Measurements from ENCODE around the gene RTF2. TPM values are rescaled to one million over a fixed set of nuclear protein-coding genes. Genes with fewer than 3 reads are reported as not detected.
"Not testable (repeated sequence)": the region's sequence is repeated elsewhere in the genome, so short reads cannot be mapped to it uniquely, and the experiment has no call there.

Gene RTF2
- polyA plus RNA-seq, 1 donor, result 128 TPM

DNA sequence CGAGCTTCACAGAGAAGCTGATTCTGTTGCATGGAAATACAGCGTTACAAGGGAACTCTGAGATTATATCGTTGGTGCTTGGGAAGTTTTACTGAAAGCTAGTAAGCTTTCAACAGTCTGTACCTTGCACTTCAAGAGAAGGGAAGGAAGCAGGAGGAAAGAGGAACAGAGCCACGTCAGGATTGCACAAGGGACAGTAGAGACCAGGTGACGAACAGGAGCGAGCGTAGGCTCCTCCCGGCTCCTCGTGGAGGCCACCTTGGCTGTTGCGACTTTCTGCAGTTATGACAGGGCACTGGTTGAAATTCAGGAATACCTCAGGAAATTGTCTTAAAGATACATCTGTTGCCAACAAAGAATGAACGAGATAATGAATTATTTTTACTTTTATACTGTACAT lies 18.8 kb downstream of the RTF2 start:
- DNase-seq, result no peak

GRCh38 chr20:56488566-56488965 lies 20.1 kb downstream of the RTF2 start:
- no peak for DNase-seq

GRCh38 chr20:56501116-56501515 lies 32.7 kb downstream of the RTF2 start:
- no peak for DNase-seq

GRCh38 chr20:56503916-56504315 lies 35.5 kb downstream of the RTF2 start:
- DNase-seq, result no peak

- no peak for DNase-seq
Observed at GRCh38 chr20:56504373-56505005, 36.1 kb downstream of the RTF2 start.

GRCh38 chr20:56506103-56506502 lies 37.7 kb downstream of the RTF2 start:
- DNase-seq, result no peak

DNA sequence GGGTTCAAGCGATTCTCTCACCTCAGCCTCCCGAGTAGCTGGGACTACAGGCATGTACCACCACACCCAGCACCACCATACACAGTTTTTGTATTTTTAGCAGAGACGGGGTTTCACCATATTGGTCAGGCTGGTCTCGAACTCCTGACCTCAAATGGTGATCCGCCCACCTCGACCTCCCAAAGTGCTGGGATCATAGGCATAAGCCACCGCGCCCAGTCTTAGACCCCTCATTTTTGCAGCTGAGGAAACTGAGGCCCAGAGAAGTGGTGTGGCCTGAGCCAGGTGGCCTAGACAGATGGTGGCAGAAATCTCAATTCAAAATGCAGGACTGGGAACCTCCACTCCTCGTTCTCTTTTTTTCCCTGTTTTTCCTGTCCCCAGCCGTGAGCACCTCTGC lies 43.5 kb downstream of the RTF2 start:
- DNase-seq, result no peak

DNA sequence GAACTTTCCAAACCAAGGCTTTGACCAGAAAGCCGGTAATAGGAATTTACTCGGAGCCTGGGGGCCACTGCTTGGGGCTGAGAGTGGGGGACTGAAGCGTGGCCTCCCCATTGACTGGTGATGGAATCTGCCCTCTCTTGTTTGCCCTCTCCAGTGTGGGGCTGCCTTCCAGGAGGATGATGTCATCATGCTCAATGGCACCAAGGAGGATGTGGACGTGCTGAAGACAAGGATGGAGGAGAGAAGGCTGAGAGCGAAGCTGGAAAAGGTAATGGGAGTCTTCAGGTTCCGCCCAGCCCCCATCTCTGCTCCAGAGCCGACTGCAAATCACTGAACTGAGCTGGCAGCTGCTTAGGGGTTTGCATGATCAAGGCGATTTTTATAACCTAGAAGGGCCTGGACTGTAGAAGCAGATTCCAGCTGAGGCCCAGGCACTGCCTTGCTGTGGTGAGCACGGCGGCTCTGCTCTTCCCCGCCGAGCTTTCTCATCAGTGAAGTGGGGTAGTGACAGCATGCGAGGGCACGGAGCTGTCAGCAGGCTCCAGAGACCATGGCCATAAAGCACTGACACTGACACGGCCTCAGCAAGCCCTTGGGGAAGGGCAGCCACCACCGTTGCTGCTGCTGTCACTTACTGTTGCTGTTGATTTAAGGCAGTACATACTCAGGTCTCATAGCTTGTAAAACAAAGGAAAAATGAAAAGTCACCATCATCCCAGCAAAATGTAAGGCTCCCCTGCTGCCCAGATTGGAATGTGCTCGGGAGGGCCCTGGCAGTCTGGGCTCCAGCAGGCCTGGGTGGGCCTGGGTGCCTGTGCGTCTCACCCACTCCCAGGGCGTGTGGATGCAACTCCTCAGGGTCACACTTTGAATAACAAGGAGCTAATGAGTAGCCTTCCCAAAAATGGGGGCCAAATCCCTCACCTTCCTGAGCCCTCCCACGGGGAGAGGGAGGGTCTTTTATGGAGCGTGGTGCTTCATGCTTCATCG lies 45.0 kb downstream of the RTF2 start:
- no peak for DNase-seq

GRCh38 chr20:56516631-56517030 lies 48.2 kb downstream of the RTF2 start:
- DNase-seq, result no peak

GRCh38 chr20:56517211-56517610 lies 48.8 kb downstream of the RTF2 start:
- no peak for DNase-seq

DNA sequence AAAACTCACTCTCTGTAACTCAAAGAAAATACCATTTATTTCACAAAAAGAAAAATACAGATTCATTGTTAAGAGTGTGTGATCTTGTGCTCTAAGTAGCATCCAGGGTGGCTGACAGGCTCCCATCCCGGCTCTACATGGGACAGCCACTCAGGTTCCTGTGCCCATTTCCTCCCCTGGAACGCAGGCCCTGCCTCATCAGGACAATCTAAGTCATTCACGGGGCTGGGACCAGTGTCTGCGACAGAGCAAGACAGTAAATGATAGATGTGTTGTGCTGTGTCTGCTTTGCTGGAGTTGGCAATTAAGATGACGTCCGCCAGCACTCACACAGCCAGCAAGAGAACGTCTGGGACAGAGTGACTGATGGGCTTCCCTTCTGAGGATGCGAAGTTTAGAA lies 49.2 kb downstream of the RTF2 start:
- no peak for DNase-seq

GRCh38 chr20:56518126-56518525 lies 49.7 kb downstream of the RTF2 start:
- DNase-seq, result no peak

- no peak for DNase-seq
Observed at GRCh38 chr20:56518721-56519398, 50.4 kb downstream of the RTF2 start.

GRCh38 chr20:56519551-56519950 lies 51.1 kb downstream of the RTF2 start:
- DNase-seq, result no peak

DNA sequence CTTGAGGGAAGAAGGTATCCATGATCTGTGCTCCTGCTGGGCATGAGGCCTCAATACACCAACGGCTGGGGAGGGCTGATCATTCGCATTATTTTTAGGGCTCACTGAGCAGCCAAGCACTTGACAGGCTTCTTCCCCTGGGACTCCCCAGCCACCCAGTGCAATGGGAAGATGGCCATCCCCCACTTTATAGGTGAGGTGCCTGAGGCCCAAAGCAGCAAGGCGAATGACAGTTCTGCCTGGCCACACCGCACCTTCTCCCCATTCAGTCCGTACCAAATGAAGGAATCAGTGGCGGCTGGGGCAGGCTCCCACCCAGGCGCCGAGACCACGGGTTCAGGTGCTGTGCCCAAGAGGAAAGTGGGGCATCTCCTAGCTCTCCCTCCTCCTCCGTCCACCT lies 51.8 kb downstream of the RTF2 start:
- no peak for DNase-seq

- DNase-seq, result not testable (repeated sequence)
Observed at GRCh38 chr20:56520746-56521354, 52.4 kb downstream of the RTF2 start.

- no peak for DNase-seq
Observed at GRCh38 chr20:56522311-56522710, 53.9 kb downstream of the RTF2 start.

- DNase-seq, result not testable (repeated sequence)
Observed at GRCh38 chr20:56524444-56524843, 56.0 kb downstream of the RTF2 start, which contains the start of gene FAM209A. TSS of gene FAM209A (plus strand) at chr20:56524744. CDS start at chr20:56524809, 65 bp downstream.

DNA sequence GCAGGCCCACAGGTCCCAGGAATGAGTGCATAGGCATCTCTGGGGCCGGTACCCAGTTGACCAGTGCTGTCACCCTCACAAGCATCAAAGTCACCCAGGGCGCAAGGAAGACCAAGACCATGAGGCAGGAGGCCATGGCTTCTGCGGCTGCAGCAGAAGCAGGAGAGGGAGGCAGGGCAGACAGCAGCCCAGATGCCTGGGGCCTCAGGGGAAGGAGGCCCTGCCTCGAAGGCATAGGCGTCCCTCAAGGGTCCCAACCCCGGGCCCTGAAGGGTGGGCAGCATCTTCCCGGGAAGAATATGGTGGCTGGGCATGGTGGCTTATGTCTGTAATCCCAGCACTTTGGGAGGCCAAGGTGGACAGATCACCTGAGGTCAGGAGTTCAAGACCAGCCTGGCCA lies 59.1 kb downstream of the RTF2 start:
- DNase-seq, result no peak

DNA sequence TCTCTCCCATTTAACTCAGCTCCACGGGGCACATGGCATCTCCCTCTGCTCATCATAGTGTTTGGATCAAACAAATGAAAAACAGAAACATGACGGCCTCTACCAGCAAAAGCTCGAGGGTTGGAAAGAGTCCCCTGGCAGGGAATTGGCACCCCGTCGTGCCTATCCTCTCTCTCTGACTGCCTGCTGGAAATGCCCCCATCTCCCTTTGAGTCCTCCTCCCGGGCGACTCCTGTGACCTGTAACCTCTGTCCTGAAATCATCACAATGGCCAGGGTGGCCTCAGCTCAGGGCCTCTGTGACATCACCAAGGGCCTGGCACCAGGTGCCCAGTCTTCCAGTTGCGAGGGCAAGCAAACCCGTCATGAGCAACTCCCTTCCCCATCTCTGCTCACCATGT lies 64.5 kb downstream of the RTF2 start, which contains the start of gene FAM209B:
TSS of gene FAM209B (plus strand) at position 301 of the 400 bp plus-strand sequence. CDS start at position 397, 96 bp downstream.
- DNase-seq, result not testable (repeated sequence)

GRCh38 chr20:56537997-56538396 lies 69.6 kb downstream of the RTF2 start:
- no peak for DNase-seq

DNA sequence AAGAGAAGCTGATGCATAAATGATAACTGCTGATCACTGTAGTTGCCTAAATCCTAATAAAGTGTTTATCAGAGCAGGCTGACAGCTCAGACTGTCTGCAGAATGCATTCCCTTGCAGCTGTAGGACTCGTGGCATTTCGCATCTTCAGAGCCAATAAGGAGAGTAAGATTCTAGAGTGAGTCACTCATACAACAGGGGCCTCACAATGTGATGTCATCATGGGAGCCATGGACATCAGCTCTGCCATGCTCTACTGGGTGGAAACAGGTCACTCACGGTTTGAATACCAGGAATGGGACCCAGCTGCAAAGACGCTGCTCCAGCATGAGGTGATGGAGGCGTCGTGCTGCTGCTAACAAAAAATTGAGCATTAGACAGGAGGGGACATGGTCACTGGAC lies 72.0 kb downstream of the RTF2 start:
- no peak for DNase-seq

All from left kidney (tissue), 2 donors.